ENCODE results near the gene TCOF1. TPM values are rescaled to one million over a fixed set of nuclear protein-coding genes. Genes with fewer than 3 reads are reported as not detected.

TCOF1 gene
- total and polyA plus RNA-seq, 2 donors (not counting 1 experiment from before 2014, with no cell fraction given): 30.9 to 62.4 TPM

- Mint-ChIP-seq H3K4me1 (no peaks in the 10 kb centered on the region), H3K4me3 (no peak overlapping the region), H3K9me3 (ENCODE audit: insufficient read depth) (no peaks in the 10 kb centered on the region), H3K27ac (no peak overlapping the region), H3K27me3 (peaks cover 6% of the 10 kb centered on the region)
- Histone ChIP-seq H3K9ac (ENCODE audit: low read length) (no peak overlapping the region), H3K4me3 (ENCODE audit: control extremely low read depth in 1 of 5, extremely low read depth in 1 of 5, insufficient read depth in 1 of 5, low read depth in 2 of 5, low read length in 4 of 5) (no peak overlapping the region), H3K27me3 (replicated peaks in 1 of 4; ENCODE audit: control extremely low read depth in 1 of 4, control insufficient read depth in 3 of 4, insufficient read depth in 4 of 4, low read length in 3 of 4) (no peaks in the 10 kb centered on the region), H3K79me2 (ENCODE audit: control insufficient read depth, insufficient read depth, low read length) (no peaks in the 10 kb centered on the region), H3K9me3 (ENCODE audit: control extremely low read depth in 1 of 3, control insufficient read depth in 2 of 3, insufficient read depth in 1 of 3, low read length in 2 of 3) (no peaks in the 10 kb centered on the region), H3K36me3 (replicated peaks in 1 of 2; ENCODE audit: control extremely low read depth in 1 of 2, control insufficient read depth in 1 of 2, extremely low read depth in 1 of 2, insufficient read depth in 2 of 2, low read length in 1 of 2) (no peaks in the 10 kb centered on the region), H2AFZ (ENCODE audit: insufficient read depth, low read depth, low read length, poor library complexity, severe bottlenecking) (no peak overlapping the region), H3K4me2 (replicated peaks; ENCODE audit: low read depth, low read length, poor library complexity, severe bottlenecking) (no peak overlapping the region), H4K20me1 (ENCODE audit: control insufficient read depth, insufficient read depth, low read length, poor library complexity, severe bottlenecking) (no peaks in the 10 kb centered on the region), H3K27ac (ENCODE audit: low read length in 2 of 2) (no peak overlapping the region), H3K4me1 (ENCODE audit: control insufficient read depth in 2 of 2, insufficient read depth in 2 of 2, low read length in 2 of 2) (no peaks in the 10 kb centered on the region)
- no peak for TF ChIP-seq CTCF (IDR thresholded peaks at IDR 0.05)
- TF ChIP-seq EZH2 (IDR thresholded peaks at IDR 0.05; ENCODE audit: borderline replicate concordance, insufficient read depth, low read depth, low read length, poor library complexity, severe bottlenecking): no peak
- no CpG with 5 or more reads among the region's 1 CpG for WGBS (ENCODE audit: insufficient coverage)
- DNase-seq: no peak
- ATAC-seq (ENCODE audit: low read depth): no peak
- intact Hi-C loops (cut with micrococcal nuclease): no loop called here
- ChIA-PET POLR2A (no interaction called here), CTCF (interaction anchor here (1.5 kb wide), 1 partner anchor 29 kb away, joined by 3 read pairs; no protein-coding TSS in a partner anchor)
These were observed 35.7 kb upstream of the TCOF1 start for GRCh38 chr5:150321784-150322183.

- ATAC-seq (ENCODE audit: low read depth): no peak
- CTCF ChIA-PET: interaction anchor here (1.5 kb wide), 1 partner anchor 29 kb away, joined by 3 read pairs; no protein-coding TSS in a partner anchor
These were observed 35.3 kb upstream of the TCOF1 start for GRCh38 chr5:150322202-150322601.

More at GRCh38 chr5:150322202-150322601, 35.3 kb upstream of the TCOF1 start:
- Histone ChIP-seq H3K9me3 (ENCODE audit: control extremely low read depth in 1 of 3, control insufficient read depth in 2 of 3, insufficient read depth in 1 of 3, low read length in 2 of 3) (no peaks in the 10 kb centered on the region), H4K20me1 (ENCODE audit: control insufficient read depth, insufficient read depth, low read length, poor library complexity, severe bottlenecking) (no peaks in the 10 kb centered on the region), H2AFZ (ENCODE audit: insufficient read depth, low read depth, low read length, poor library complexity, severe bottlenecking) (no peak overlapping the region), H3K27me3 (replicated peaks in 1 of 4; ENCODE audit: control extremely low read depth in 1 of 4, control insufficient read depth in 3 of 4, insufficient read depth in 4 of 4, low read length in 3 of 4) (no peaks in the 10 kb centered on the region), H3K9ac (ENCODE audit: low read length) (no peak overlapping the region), H3K4me2 (replicated peaks; ENCODE audit: low read depth, low read length, poor library complexity, severe bottlenecking) (no peak overlapping the region), H3K4me3 (ENCODE audit: control extremely low read depth in 1 of 5, extremely low read depth in 1 of 5, insufficient read depth in 1 of 5, low read depth in 2 of 5, low read length in 4 of 5) (no peak overlapping the region), H3K36me3 (replicated peaks in 1 of 2; ENCODE audit: control extremely low read depth in 1 of 2, control insufficient read depth in 1 of 2, extremely low read depth in 1 of 2, insufficient read depth in 2 of 2, low read length in 1 of 2) (no peaks in the 10 kb centered on the region), H3K27ac (ENCODE audit: low read length in 2 of 2) (no peak overlapping the region), H3K4me1 (ENCODE audit: control insufficient read depth in 2 of 2, insufficient read depth in 2 of 2, low read length in 2 of 2) (no peaks in the 10 kb centered on the region), H3K79me2 (ENCODE audit: control insufficient read depth, insufficient read depth, low read length) (no peaks in the 10 kb centered on the region)
- no peak overlapping the region for H3K27ac Mint-ChIP-seq
- no peaks in the 10 kb centered on the region for H3K9me3 Mint-ChIP-seq (ENCODE audit: insufficient read depth)
- no peak for DNase-seq
- no peaks in the 10 kb centered on the region for H3K4me1 Mint-ChIP-seq
- peaks cover 6% of the 10 kb centered on the region for H3K27me3 Mint-ChIP-seq
- no peak for TF ChIP-seq EZH2 (IDR thresholded peaks at IDR 0.05; ENCODE audit: borderline replicate concordance, insufficient read depth, low read depth, low read length, poor library complexity, severe bottlenecking)
- TF ChIP-seq CTCF (IDR thresholded peaks at IDR 0.05): no peak
- intact Hi-C loops (cut with micrococcal nuclease): no loop called here
- H3K4me3 Mint-ChIP-seq: no peak overlapping the region
- POLR2A ChIA-PET: no interaction called here
